Pancreas (tissue), 10 donors: Measurements from ENCODE around the gene DSE. TPM values are rescaled to one million over a fixed set of nuclear protein-coding genes. Genes with fewer than 3 reads are reported as not detected.

ENCODE experiments used
- ATAC-seq, 4 donors: fragments of 200-7000 bp; cut with Tn5 transposase; one replicate each; pipeline versions ENCODE4 v1.8.0 to v1.9.1; 2020; ENCODE audit warnings: mild to moderate bottlenecking in 4 of 4, moderate library complexity in 4 of 4
- DNase-seq, 6 donors: peaks; one replicate each; pipeline ENCODE4 v3.0.0-alpha.2; 2020
- FAIRE-seq: peaks from 2 replicates; lab custom pipeline; 2012; peaks lifted over from hg19 to GRCh38; lab: Jason Lieb, UNC
- H3K27ac ChIP-seq, 4 donors: fragments of 200-600 bp; sonication (generic); 1 replicate in 3 of 4; 2 replicates in 1 of 4; pipeline versions ENCODE4 v1.5.0 to v1.8.0; 2020
- H3K27me3 ChIP-seq, 4 donors: fragments of 200-600 bp; one replicate each; pipeline ENCODE4 v1.8.0; 2021
- H3K36me3 ChIP-seq, 3 donors: fragments of 200-600 bp; sonication (generic) in 1 of 3; one replicate each; pipeline versions ENCODE4 v1.5.0 to v1.8.0; 2020 to 2021
- H3K4me1 ChIP-seq, 3 donors: fragments of 200-600 bp; one replicate each; pipeline ENCODE4 v1.8.0; 2021
- H3K4me3 ChIP-seq, 4 donors: fragments of 200-600 bp; sonication (generic) in 2 of 4; one replicate each; pipeline versions ENCODE4 v1.5.0 to v1.8.0; 2020 to 2021
- H3K9me3 ChIP-seq, 4 donors: fragments of 200-600 bp; one replicate each; pipeline ENCODE4 v1.8.0; 2021
- CTCF ChIP-seq, 4 donors: fragments of 200-600 bp; sonication (generic) in 3 of 4; IDR thresholded peaks; one replicate each; pipeline versions ENCODE4 v1.5.0 to v1.8.0; 2021; ENCODE audit warnings: antibody characterized with exemption in 4 of 4
- WGBS, 2 donors: extraction: QIAGEN DNeasy Blood & Tissue Kit; methylation state at CpG; one replicate each; pipeline ENCODE4 v1.1.7; 2013; 5-methylcytosine and 5-hydroxymethylcytosine counted together
- intact Hi-C, 3 donors: fragments of 100-400 bp; cut with DNase I; formaldehyde crosslinking; loops; one replicate each; pipeline versions ENCODE4 v1.11.1 to v1.14.2; 2022
- polyA plus RNA-seq, 2 donors: library from polyadenylated mRNA; stranded (reverse); fragments of 200-250 nt; gene quantifications; one replicate each; pipeline ENCODE4 v1.2.3, GENCODE V29; 2013
- total RNA-seq, 6 donors: library from RNA; stranded (reverse); fragmentation: NEBNext Ultra II Directional in 4 of 6; extraction: Animal tissue kit (Norgen Biotek cat#: 25700) in 4 of 6; gene quantifications; one replicate each; pipeline versions ENCODE4 v1.2.1 to v1.2.4, GENCODE V29; 2021 to 2023
- donor health status: healthy with polysubstance abuse.
- donor health status: DM: no; HTN: no; CAD: no; lungs with moderate emphysema.
- donor health status: DM: no; HTN: no; CAD: no.
- donor health status: control.
- donor health status: control.
- donor health status: Bipolar disorder and iron deficiency.
- donor health status: DM: yes; HTN: yes; CAD: no.
- donor health status: DM: no; HTN: no; CAD: no.
- donor health status: DM: no; HTN: no; CAD: no.
- donor health status: DM: yes; HTN: yes; CAD: no.

DSE gene
- total and polyA plus RNA-seq, 8 donors, result 1.7 to 19.2 (median 2.8) TPM

- H3K27me3 ChIP-seq, result peaks cover 0 to 5% (median 0%) of the 10 kb centered on the region in 4 donors
- intact Hi-C loops, result no loop called here
- no peaks in the 10 kb centered on the region for H3K9me3 ChIP-seq
- DNase-seq (no peak), FAIRE-seq (no peak), ATAC-seq (peak in 2 of 4 donors; percentile 44 to 69)
- WGBS, 2 donors, result 73 to 75% methylated on average over 5 of the region's 5 CpGs
- H3K27ac ChIP-seq, result no peak overlapping the region
- no peaks in the 10 kb centered on the region for H3K4me1 ChIP-seq
- no peak for TF ChIP-seq CTCF (IDR thresholded peaks at IDR 0.05)
- no peak overlapping the region for H3K4me3 ChIP-seq
- H3K36me3 ChIP-seq, result no peaks in the 10 kb centered on the region
Observed at GRCh38 chr6:116476002-116476678, 105.4 kb downstream of the DSE start.

DNA sequence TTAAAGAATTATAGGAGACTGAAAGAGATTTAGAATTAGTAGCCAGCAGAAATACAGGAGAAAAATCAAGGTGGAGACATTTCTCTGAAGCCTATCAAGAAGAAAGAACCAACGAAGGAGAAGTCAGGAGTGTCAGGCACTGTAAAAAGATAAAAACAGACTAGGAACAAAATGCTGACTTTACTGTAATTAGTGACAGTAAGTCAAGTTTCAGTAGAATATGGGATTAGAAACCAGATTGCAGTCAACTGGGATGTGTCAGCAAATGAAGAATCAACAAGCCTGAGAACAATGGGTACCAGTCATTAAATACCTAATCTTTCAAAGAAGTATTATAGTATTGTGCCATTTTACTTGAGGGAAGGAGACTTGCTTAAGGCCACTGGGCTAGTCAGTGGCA, 112.0 kb downstream of the DSE start:
- H3K4me3 ChIP-seq, result no peak overlapping the region
- ATAC-seq (no peak), DNase-seq (no peak), FAIRE-seq (no peak)
- H3K27ac ChIP-seq, result no peak overlapping the region
- intact Hi-C loops, result no loop called here
- H3K36me3 ChIP-seq, result no peaks in the 10 kb centered on the region
- TF ChIP-seq CTCF (IDR thresholded peaks at IDR 0.05), result no peak
- peaks cover 0 to 5% (median 0%) of the 10 kb centered on the region in 4 donors for H3K27me3 ChIP-seq
- peaks cover 0 to 9% (median 8%) of the 10 kb centered on the region in 3 donors for H3K4me1 ChIP-seq
- no peaks in the 10 kb centered on the region for H3K9me3 ChIP-seq
- 79 to 94% methylated on average over 1 of the region's 1 CpG for WGBS, 2 donors

GRCh38 chr6:116483616-116484015, 112.9 kb downstream of the DSE start:
- no peak for DNase-seq

GRCh38 chr6:116485559-116486184, 114.9 kb downstream of the DSE start:
- H3K27me3 ChIP-seq, result peaks cover 0 to under 1% (median 0%) of the 10 kb centered on the region in 4 donors
- intact Hi-C loops, result no loop called here
- no peaks in the 10 kb centered on the region for H3K9me3 ChIP-seq
- peaks cover 0 to 9% (median 8%) of the 10 kb centered on the region in 3 donors for H3K4me1 ChIP-seq
- no peaks in the 10 kb centered on the region for H3K36me3 ChIP-seq
- H3K27ac ChIP-seq, result no peak overlapping the region
- 86 to 89% methylated on average over 5 of the region's 5 CpGs for WGBS, 2 donors
- DNase-seq (no peak), FAIRE-seq (no peak), ATAC-seq (no peak)
- no peak overlapping the region for H3K4me3 ChIP-seq
- no peak for TF ChIP-seq CTCF (IDR thresholded peaks at IDR 0.05)

More at GRCh38 chr6:116483616-116484015, 112.9 kb downstream of the DSE start:
- peaks cover 0 to 5% (median 0%) of the 10 kb centered on the region in 4 donors for H3K27me3 ChIP-seq
- no peak overlapping the region for H3K27ac ChIP-seq
- no peaks in the 10 kb centered on the region for H3K9me3 ChIP-seq
- whole genome bisulfite sequencing, 2 donors, result 15 to 18% methylated on average over 2 of the region's 2 CpGs
- intact Hi-C loops, result no loop called here
- no peak for FAIRE-seq
- no peak overlapping the region for H3K4me3 ChIP-seq
- peaks cover 0 to 9% (median 8%) of the 10 kb centered on the region in 3 donors for H3K4me1 ChIP-seq
- no peak for TF ChIP-seq CTCF (IDR thresholded peaks at IDR 0.05)
- no peaks in the 10 kb centered on the region for H3K36me3 ChIP-seq
- ATAC-seq, result peak; percentile 46 to 85 (median 63)
